Hepatocyte (in vitro differentiated cells): Measurements from ENCODE around the gene DNPEP. TPM values are rescaled to one million over a fixed set of nuclear protein-coding genes. Genes with fewer than 3 reads are reported as not detected.
A peak's percentile ranks its signal among the peaks of the same experiment; 100 is the strongest.

Source experiments
- DNase-seq: peaks from one replicate; pipeline ENCODE4 v3.0.0-alpha.2; 2016; ENCODE audit warnings: low spot score
- H2AFZ ChIP-seq: fragments of 200-600 bp; sonication (generic); 2 replicates; pipeline ENCODE4 v1.6.0; 2016; ENCODE audit warnings: antibody characterized with exemption, mild to moderate bottlenecking
- H3K27ac ChIP-seq: fragments of 200-600 bp; sonication (generic); 2 replicates; pipeline ENCODE4 v1.5.1; 2016; ENCODE audit warnings: mild to moderate bottlenecking
- H3K27me3 ChIP-seq: fragments of 200-600 bp; sonication (generic); 2 replicates; pipeline ENCODE4 v1.6.1; 2016
- H3K36me3 ChIP-seq: fragments of 200-600 bp; sonication (generic); replicated peaks from 2 replicates; pipeline ENCODE4 v1.5.1; 2016; ENCODE audit warnings: low read depth; ENCODE audit not compliant: insufficient read depth
- H3K4me1 ChIP-seq: fragments of 200-600 bp; sonication (generic); 2 replicates; pipeline ENCODE4 v1.5.1; 2016; ENCODE audit warnings: mild to moderate bottlenecking, moderate library complexity; ENCODE audit not compliant: insufficient read depth
- H3K4me2 ChIP-seq: fragments of 200-600 bp; sonication (generic); 2 replicates; pipeline ENCODE4 v1.6.0; 2016
- H3K4me3 ChIP-seq: fragments of 200-600 bp; sonication (generic); 2 replicates; pipeline ENCODE4 v1.5.1; 2016; ENCODE audit warnings: mild to moderate bottlenecking
- H3K79me2 ChIP-seq: fragments of 200-600 bp; sonication (generic); 2 replicates; pipeline ENCODE4 v1.6.0; 2017; ENCODE audit warnings: mild to moderate bottlenecking
- H3K9me2 ChIP-seq: fragments of 200-600 bp; sonication (generic); replicated peaks from 2 replicates; pipeline ENCODE4 v1.6.0; 2017; ENCODE audit warnings: mild to moderate bottlenecking; ENCODE audit not compliant: insufficient read depth
- H3K9me3 ChIP-seq: fragments of 200-600 bp; sonication (generic); 2 replicates; pipeline ENCODE4 v1.5.1; 2016; ENCODE audit warnings: low read depth, mild to moderate bottlenecking
- H4K20me1 ChIP-seq: fragments of 200-600 bp; sonication (generic); 2 replicates; pipeline ENCODE4 v1.6.0; 2016; ENCODE audit warnings: mild to moderate bottlenecking; ENCODE audit not compliant: insufficient read depth, poor library complexity, severe bottlenecking
- EZH2 ChIP-seq: fragments of 200-600 bp; sonication (generic); IDR thresholded peaks from 2 replicates; pipeline ENCODE4 v1.6.1; 2016; ENCODE audit warnings: antibody characterized with exemption, mild to moderate bottlenecking, borderline replicate concordance
- EZH2phosphoT487 ChIP-seq: fragments of 200-600 bp; sonication (generic); IDR thresholded peaks from one replicate; pipeline ENCODE4 v1.6.1; 2018; ENCODE audit warnings: antibody characterized with exemption, mild to moderate bottlenecking, low read depth, moderate library complexity; ENCODE audit not compliant: unreplicated experiment, severe bottlenecking
- WGBS: methylation state at CpG from one replicate; pipeline ENCODE4 v1.1.6; 2016; ENCODE audit warnings: low lambda C conversion rate; ENCODE audit errors: missing lambda C conversion rate; 5-methylcytosine and 5-hydroxymethylcytosine counted together
- polyA plus RNA-seq: library from polyadenylated mRNA; unstranded; fragments of >200 nt; fragmentation: Nextera tagmentation; extraction: Ambion mirVana; gene quantifications from 2 replicates; pipeline ENCODE4 v1.2.1, GENCODE V29; 2016
- total RNA-seq: library from RNA; depleted of rRNA; stranded (reverse); fragments of >200 nt; gene quantifications from 2 replicates; pipeline ENCODE4 v1.2.3, GENCODE V29; 2014
- TF ChIP-seq, protein P1 (sequence below): fragments of 200-600 bp; sonication (generic); IDR thresholded peaks from 2 replicates; pipeline ENCODE4 v1.5.1; 2016; ENCODE audit warnings: antibody characterized with exemption, mild to moderate bottlenecking; ENCODE audit not compliant: poor library complexity

DNPEP gene
- total and polyA plus RNA-seq, 2 experiments from 2014 or later: 53.5 to 79.0 TPM

DNA sequence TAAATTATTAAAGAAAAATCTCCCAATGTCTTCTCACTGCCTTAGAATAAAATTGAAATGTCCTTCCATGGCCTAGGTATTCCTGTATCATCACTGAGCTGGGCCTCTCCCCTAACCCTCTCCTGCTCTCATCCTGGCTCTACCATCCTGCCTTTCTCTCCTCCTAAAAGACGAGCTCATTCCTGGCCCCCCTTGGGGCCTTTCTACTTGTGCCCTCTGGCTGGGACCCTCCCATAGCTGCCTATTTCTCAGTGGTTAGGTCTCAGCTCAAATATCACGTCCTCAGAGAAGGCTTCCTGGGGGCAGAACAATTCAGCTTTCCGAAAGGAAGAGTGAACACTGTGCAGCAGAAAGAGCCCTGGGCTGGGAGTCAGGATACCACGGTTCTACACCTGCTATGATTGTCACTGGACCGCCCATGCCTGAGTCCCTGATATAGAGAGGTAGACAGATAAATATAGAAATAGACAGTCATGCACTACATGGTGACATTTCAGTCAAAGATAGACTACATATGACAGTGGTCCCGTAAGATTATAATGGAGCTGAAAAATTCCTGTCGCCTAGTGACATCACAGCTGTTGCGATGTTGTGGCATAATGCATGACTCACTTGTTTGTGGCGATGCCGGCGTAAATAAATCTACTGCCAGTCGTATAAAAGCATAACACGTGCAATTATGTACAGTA is 9.4 kb downstream of the DNPEP start:
- H3K4me1 ChIP-seq: no peaks in the 10 kb centered on the region
- no peaks in the 10 kb centered on the region for H4K20me1 ChIP-seq
- H2AFZ ChIP-seq: no peak overlapping the region
- H3K27ac ChIP-seq: no peak overlapping the region
- H3K4me2 ChIP-seq: no peak overlapping the region
- no peaks in the 10 kb centered on the region for H3K36me3 ChIP-seq
- no peaks in the 10 kb centered on the region for H3K9me3 ChIP-seq
- no peaks in the 10 kb centered on the region for H3K79me2 ChIP-seq
- DNase-seq: no peak
- WGBS: 94% methylated on average over 13 of the region's 13 CpGs
- no peaks in the 10 kb centered on the region for H3K9me2 ChIP-seq
- no peak overlapping the region for H3K4me3 ChIP-seq
- H3K27me3 ChIP-seq: no peaks in the 10 kb centered on the region
- TF ChIP-seq EZH2phosphoT487: no peak
- no peak for TF ChIP-seq EZH2
- TF ChIP-seq, protein P1, sequence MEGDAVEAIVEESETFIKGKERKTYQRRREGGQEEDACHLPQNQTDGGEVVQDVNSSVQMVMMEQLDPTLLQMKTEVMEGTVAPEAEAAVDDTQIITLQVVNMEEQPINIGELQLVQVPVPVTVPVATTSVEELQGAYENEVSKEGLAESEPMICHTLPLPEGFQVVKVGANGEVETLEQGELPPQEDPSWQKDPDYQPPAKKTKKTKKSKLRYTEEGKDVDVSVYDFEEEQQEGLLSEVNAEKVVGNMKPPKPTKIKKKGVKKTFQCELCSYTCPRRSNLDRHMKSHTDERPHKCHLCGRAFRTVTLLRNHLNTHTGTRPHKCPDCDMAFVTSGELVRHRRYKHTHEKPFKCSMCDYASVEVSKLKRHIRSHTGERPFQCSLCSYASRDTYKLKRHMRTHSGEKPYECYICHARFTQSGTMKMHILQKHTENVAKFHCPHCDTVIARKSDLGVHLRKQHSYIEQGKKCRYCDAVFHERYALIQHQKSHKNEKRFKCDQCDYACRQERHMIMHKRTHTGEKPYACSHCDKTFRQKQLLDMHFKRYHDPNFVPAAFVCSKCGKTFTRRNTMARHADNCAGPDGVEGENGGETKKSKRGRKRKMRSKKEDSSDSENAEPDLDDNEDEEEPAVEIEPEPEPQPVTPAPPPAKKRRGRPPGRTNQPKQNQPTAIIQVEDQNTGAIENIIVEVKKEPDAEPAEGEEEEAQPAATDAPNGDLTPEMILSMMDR: no peak

DNA sequence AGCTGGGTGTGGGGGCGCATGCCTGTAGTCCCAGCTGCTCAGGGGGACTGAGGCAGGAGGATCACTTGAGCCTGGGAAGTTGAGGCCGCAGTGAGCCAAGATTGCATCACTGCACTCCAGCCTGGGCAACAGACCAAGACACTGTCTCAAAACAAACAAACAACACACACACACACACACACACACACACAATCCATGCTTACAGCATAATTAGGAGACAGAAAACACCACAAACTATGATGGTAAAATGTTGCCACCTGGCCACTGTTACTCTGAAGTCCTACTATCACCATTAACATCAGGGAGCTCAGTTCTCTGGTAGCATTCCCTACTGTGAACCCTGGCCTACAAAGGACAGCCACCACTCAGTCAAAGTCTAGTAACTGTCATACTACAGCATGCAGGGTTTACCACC is 18.3 kb downstream of the DNPEP start:
- DNase-seq: no peak
- peak overlapping the region; percentile 54 for H3K4me2 ChIP-seq
- WGBS: 47% methylated on average over 2 of the region's 2 CpGs
- no peaks in the 10 kb centered on the region for H3K27me3 ChIP-seq
- H3K4me3 ChIP-seq: no peak overlapping the region
- peak overlapping the region; percentile 63 for H3K27ac ChIP-seq
- no peaks in the 10 kb centered on the region for H3K79me2 ChIP-seq
- no peaks in the 10 kb centered on the region for H3K9me3 ChIP-seq
- TF ChIP-seq EZH2 (no peak), EZH2phosphoT487 (no peak)
- TF ChIP-seq, protein P1: no peak
- H3K4me1 ChIP-seq: peaks cover 9% of the 10 kb centered on the region
- H3K36me3 ChIP-seq: no peaks in the 10 kb centered on the region
- H3K9me2 ChIP-seq: no peaks in the 10 kb centered on the region
- H2AFZ ChIP-seq: no peak overlapping the region
- no peaks in the 10 kb centered on the region for H4K20me1 ChIP-seq

DNA sequence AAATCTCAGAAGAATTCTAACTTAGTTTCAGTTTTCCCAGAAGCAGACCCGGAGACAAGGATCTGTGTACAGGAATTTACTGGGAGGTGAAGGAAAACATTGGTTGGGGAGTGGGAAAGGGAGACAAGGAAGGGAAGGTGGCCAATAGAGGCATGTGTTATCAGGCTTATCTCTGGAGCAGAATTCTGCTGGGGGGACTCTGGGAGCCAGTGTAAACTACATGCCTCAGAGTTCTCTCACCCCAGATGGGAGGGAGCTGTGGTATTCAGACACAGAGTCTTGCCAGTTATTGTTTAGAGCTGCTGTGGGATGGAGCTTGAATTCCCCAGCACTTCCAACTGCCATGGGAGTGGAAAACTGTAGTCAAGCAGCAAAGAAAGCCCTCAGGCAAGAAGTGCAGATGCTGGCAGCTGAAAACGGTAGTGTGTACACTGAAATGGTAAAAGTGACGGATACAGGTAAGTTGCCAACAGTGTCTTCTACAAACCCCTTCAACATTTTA is 19.0 kb downstream of the DNPEP start:
- TF ChIP-seq, protein P1: no peak
- TF ChIP-seq EZH2: no peak
- TF ChIP-seq EZH2phosphoT487: no peak
- peak overlapping the region; percentile 54 for H3K4me2 ChIP-seq
- peaks cover 9% of the 10 kb centered on the region for H3K4me1 ChIP-seq
- H3K9me2 ChIP-seq: no peaks in the 10 kb centered on the region
- no peaks in the 10 kb centered on the region for H3K36me3 ChIP-seq
- no peaks in the 10 kb centered on the region for H3K9me3 ChIP-seq
- WGBS: 27% methylated on average over 3 of the region's 3 CpGs
- H4K20me1 ChIP-seq: no peaks in the 10 kb centered on the region
- no peaks in the 10 kb centered on the region for H3K79me2 ChIP-seq
- H2AFZ ChIP-seq: no peak overlapping the region
- peak overlapping the region; percentile 42 for H3K27ac ChIP-seq
- no peaks in the 10 kb centered on the region for H3K27me3 ChIP-seq
- peak; percentile 63 for DNase-seq
- H3K4me3 ChIP-seq: no peak overlapping the region
